Stimulated activated naive CD8-positive, alpha-beta T cell treated with anti-CD3 and anti-CD28 coated beads, Interleukin-15, Interleukin-2, amounts not matched to agents 100 ng/mL and 50 ng/mL, for 24 hours (primary cell): ENCODE measurements around the gene MFSD2A.
"Not testable (repeated sequence)": the region's sequence is repeated elsewhere in the genome, so short reads cannot be mapped to it uniquely, and the experiment has no call there.

ENCODE experiments used
- H3K27ac Mint-ChIP-seq: one replicate; pipeline ENCODE4 v1.8.0; 2021; ENCODE audit warnings: mild to moderate bottlenecking, mixed read lengths
- H3K27me3 Mint-ChIP-seq: one replicate; pipeline ENCODE4 v1.8.0; 2021; ENCODE audit warnings: mixed read lengths
- H3K36me3 Mint-ChIP-seq: one replicate; pipeline ENCODE4 v1.8.0; 2021; ENCODE audit warnings: low read depth, mixed read lengths
- H3K4me1 Mint-ChIP-seq: one replicate; pipeline ENCODE4 v1.8.0; 2021; ENCODE audit warnings: low read depth, mixed read lengths
- H3K4me3 Mint-ChIP-seq: one replicate; pipeline ENCODE4 v1.8.0; 2021; ENCODE audit warnings: mild to moderate bottlenecking, mixed read lengths
- H3K9me3 Mint-ChIP-seq: one replicate; pipeline ENCODE4 v1.8.0; 2021; ENCODE audit warnings: mixed read lengths

Gene MFSD2A

GRCh38 chr1:39970274-39970673 lies 15.3 kb downstream of the MFSD2A start:
- Mint-ChIP-seq H3K9me3 (no peaks in the 10 kb centered on the region), H3K36me3 (peaks cover 43% of the 10 kb centered on the region), H3K4me3 (no peak overlapping the region), H3K27ac (peak overlapping the region; percentile 53), H3K4me1 (peaks cover 5% of the 10 kb centered on the region), H3K27me3 (no peaks in the 10 kb centered on the region)

- H3K36me3 Mint-ChIP-seq = peaks cover 34% of the 10 kb centered on the region
- no peaks in the 10 kb centered on the region for H3K9me3 Mint-ChIP-seq
- peaks cover 5% of the 10 kb centered on the region for H3K4me1 Mint-ChIP-seq
- H3K4me3 Mint-ChIP-seq = no peak overlapping the region
- no peak overlapping the region for H3K27ac Mint-ChIP-seq
- H3K27me3 Mint-ChIP-seq = no peaks in the 10 kb centered on the region
Observed at GRCh38 chr1:39971138-39971537, 16.2 kb downstream of the MFSD2A start.

GRCh38 chr1:39973503-39974135 lies 18.7 kb downstream of the MFSD2A start:
- H3K36me3 Mint-ChIP-seq = peaks cover 19% of the 10 kb centered on the region
- no peaks in the 10 kb centered on the region for H3K27me3 Mint-ChIP-seq
- no peaks in the 10 kb centered on the region for H3K9me3 Mint-ChIP-seq
- no peak overlapping the region for H3K4me3 Mint-ChIP-seq
- peaks cover 5% of the 10 kb centered on the region for H3K4me1 Mint-ChIP-seq
- peak overlapping the region; percentile 39 for H3K27ac Mint-ChIP-seq

- no peak overlapping the region for H3K4me3 Mint-ChIP-seq
- peaks cover 5% of the 10 kb centered on the region for H3K4me1 Mint-ChIP-seq
- no peaks in the 10 kb centered on the region for H3K27me3 Mint-ChIP-seq
- no peaks in the 10 kb centered on the region for H3K9me3 Mint-ChIP-seq
- no peak overlapping the region for H3K27ac Mint-ChIP-seq
- H3K36me3 Mint-ChIP-seq = no peaks in the 10 kb centered on the region
Observed at GRCh38 chr1:39976732-39977131, 21.8 kb downstream of the MFSD2A start.

- Mint-ChIP-seq H3K36me3 (no peaks in the 10 kb centered on the region), H3K4me1 (peaks cover 5% of the 10 kb centered on the region), H3K9me3 (no peaks in the 10 kb centered on the region), H3K4me3 (no peak overlapping the region), H3K27me3 (no peaks in the 10 kb centered on the region), H3K27ac (no peak overlapping the region)
Observed at GRCh38 chr1:39977202-39977601, 22.3 kb downstream of the MFSD2A start.

- Mint-ChIP-seq H3K4me3 (no peak overlapping the region), H3K36me3 (no peaks in the 10 kb centered on the region), H3K27me3 (no peaks in the 10 kb centered on the region), H3K27ac (no peak overlapping the region), H3K9me3 (no peaks in the 10 kb centered on the region), H3K4me1 (no peaks in the 10 kb centered on the region)
Observed at GRCh38 chr1:39979654-39980053, 24.7 kb downstream of the MFSD2A start.

- Mint-ChIP-seq H3K4me3 (no peak overlapping the region), H3K4me1 (no peaks in the 10 kb centered on the region), H3K27ac (no peak overlapping the region), H3K9me3 (no peaks in the 10 kb centered on the region), H3K36me3 (no peaks in the 10 kb centered on the region), H3K27me3 (no peaks in the 10 kb centered on the region)
Observed at GRCh38 chr1:39980555-39981313, 25.8 kb downstream of the MFSD2A start.

GRCh38 chr1:39981385-39981784 lies 26.4 kb downstream of the MFSD2A start:
- H3K4me3 Mint-ChIP-seq = no peak overlapping the region
- no peaks in the 10 kb centered on the region for H3K9me3 Mint-ChIP-seq
- no peaks in the 10 kb centered on the region for H3K4me1 Mint-ChIP-seq
- H3K36me3 Mint-ChIP-seq = no peaks in the 10 kb centered on the region
- H3K27ac Mint-ChIP-seq = no peak overlapping the region
- H3K27me3 Mint-ChIP-seq = no peaks in the 10 kb centered on the region

GRCh38 chr1:39981945-39982344 lies 27.0 kb downstream of the MFSD2A start:
- H3K4me1 Mint-ChIP-seq = no peaks in the 10 kb centered on the region
- no peaks in the 10 kb centered on the region for H3K36me3 Mint-ChIP-seq
- H3K27ac Mint-ChIP-seq = no peak overlapping the region
- H3K9me3 Mint-ChIP-seq = no peaks in the 10 kb centered on the region
- no peaks in the 10 kb centered on the region for H3K27me3 Mint-ChIP-seq
- no peak overlapping the region for H3K4me3 Mint-ChIP-seq

GRCh38 chr1:39984480-39984879 lies 29.5 kb downstream of the MFSD2A start:
- not testable (repeated sequence) for H3K9me3 Mint-ChIP-seq, H3K4me1 Mint-ChIP-seq, H3K27ac Mint-ChIP-seq, H3K27me3 Mint-ChIP-seq, H3K36me3 Mint-ChIP-seq, H3K4me3 Mint-ChIP-seq

- no peaks in the 10 kb centered on the region for H3K27me3 Mint-ChIP-seq
- no peak overlapping the region for H3K27ac Mint-ChIP-seq
- no peaks in the 10 kb centered on the region for H3K36me3 Mint-ChIP-seq
- H3K4me3 Mint-ChIP-seq = no peak overlapping the region
- H3K9me3 Mint-ChIP-seq = no peaks in the 10 kb centered on the region
- no peaks in the 10 kb centered on the region for H3K4me1 Mint-ChIP-seq
Observed at GRCh38 chr1:39984951-39985350, 30.0 kb downstream of the MFSD2A start.

GRCh38 chr1:39987869-39988268 lies 32.9 kb downstream of the MFSD2A start:
- Mint-ChIP-seq H3K4me3 (no peak overlapping the region), H3K27ac (no peak overlapping the region), H3K4me1 (no peaks in the 10 kb centered on the region), H3K9me3 (no peaks in the 10 kb centered on the region), H3K36me3 (no peaks in the 10 kb centered on the region), H3K27me3 (no peaks in the 10 kb centered on the region)

- H3K27ac Mint-ChIP-seq = no peak overlapping the region
- no peaks in the 10 kb centered on the region for H3K4me1 Mint-ChIP-seq
- no peaks in the 10 kb centered on the region for H3K27me3 Mint-ChIP-seq
- no peaks in the 10 kb centered on the region for H3K36me3 Mint-ChIP-seq
- no peaks in the 10 kb centered on the region for H3K9me3 Mint-ChIP-seq
- H3K4me3 Mint-ChIP-seq = no peak overlapping the region
Observed at GRCh38 chr1:39988618-39989343, 33.8 kb downstream of the MFSD2A start.

GRCh38 chr1:39990428-39990827 lies 35.5 kb downstream of the MFSD2A start:
- no peaks in the 10 kb centered on the region for H3K9me3 Mint-ChIP-seq
- H3K36me3 Mint-ChIP-seq = no peaks in the 10 kb centered on the region
- H3K27ac Mint-ChIP-seq = no peak overlapping the region
- H3K4me3 Mint-ChIP-seq = no peak overlapping the region
- H3K27me3 Mint-ChIP-seq = no peaks in the 10 kb centered on the region
- H3K4me1 Mint-ChIP-seq = peaks cover 4% of the 10 kb centered on the region

- Mint-ChIP-seq H3K27me3 (no peaks in the 10 kb centered on the region), H3K36me3 (no peaks in the 10 kb centered on the region), H3K27ac (no peak overlapping the region), H3K4me3 (no peak overlapping the region), H3K9me3 (no peaks in the 10 kb centered on the region), H3K4me1 (peaks cover 15% of the 10 kb centered on the region)
Observed at GRCh38 chr1:39992234-39992633, 37.3 kb downstream of the MFSD2A start.
